Dermis microvascular lymphatic vessel endothelial cell (primary cell): Measurements from ENCODE around the gene CFAP52. TPM values are rescaled to one million over a fixed set of nuclear protein-coding genes. Genes with fewer than 3 reads are reported as not detected.

Experiments used
- total RNA-seq: library from RNA; depleted of rRNA; stranded (reverse); fragments of >200 nt; gene quantifications from 2 replicates; pipeline ENCODE4 v1.2.1, GENCODE V29; 2014

The CFAP52 gene
- total RNA-seq, 1 donor from 2014 or later: not detected

Other genes starting within 250 kb of the CFAP52 start
- gene STX8, start 822 bp upstream of the CFAP52 start, total RNA-seq: 49.3 and 59.8 TPM in 2 replicates
- 0.13 TPM in 2 replicates for gene USP43, start 68.9 kb downstream of the CFAP52 start, total RNA-seq
- not detected in 2 replicates for gene DHRS7C, start 214.9 kb downstream of the CFAP52 start, total RNA-seq
- not detected in 2 replicates for gene GSG1L2, start 245.4 kb downstream of the CFAP52 start, total RNA-seq
- gene GLP2R, start 249.3 kb downstream of the CFAP52 start, total RNA-seq: under 0.01 TPM in 1 of 2 replicates, not detected in the other